Thyroid gland (tissue), 4 donors: ENCODE measurements around the gene RNF125. TPM values are rescaled to one million over a fixed set of nuclear protein-coding genes. Genes with fewer than 3 reads are reported as not detected.

ENCODE experiments used
- DNase-seq, 2 donors: peaks; one replicate each; pipeline ENCODE4 v3.0.0-alpha.2; 2019
- H3K27ac ChIP-seq, 3 donors: fragments of 200-600 bp; sonication (generic); 1 replicate in 2 of 3; 2 replicates in 1 of 3; pipeline ENCODE4 v1.5.1; 2016 to 2019; ENCODE audit warnings: mild to moderate bottlenecking in 1 of 3, moderate library complexity in 1 of 3
- H3K27me3 ChIP-seq: fragments of 200-600 bp; sonication (generic); one replicate; pipeline ENCODE4 v1.5.1; 2019
- H3K36me3 ChIP-seq, 2 donors: fragments of 200-600 bp; sonication (generic); one replicate each; pipeline ENCODE4 v1.5.1; 2016 to 2019
- H3K4me1 ChIP-seq, 2 donors: fragments of 200-600 bp; sonication (generic); one replicate each; pipeline ENCODE4 v1.5.1; 2017 to 2019
- H3K4me3 ChIP-seq, 3 donors: fragments of 200-600 bp; sonication (generic); replicated peaks in 1 of 3; 1 replicate in 2 of 3; 2 replicates in 1 of 3; pipeline ENCODE4 v1.5.1; 2016; ENCODE audit warnings: mild to moderate bottlenecking in 1 of 3
- H3K9me3 ChIP-seq: fragments of 200-600 bp; sonication (generic); one replicate; pipeline ENCODE4 v1.5.1; 2017
- CTCF ChIP-seq, 6 experiments: fragments of 200-600 bp in 3 of 6; fragments of 450-650 bp in 3 of 6; sonication (generic) in 3 of 6; IDR thresholded peaks; one replicate each; pipeline ENCODE4 v1.5.1; 2016 to 2019; ENCODE audit warnings: antibody characterized with exemption in 6 of 6, mild to moderate bottlenecking in 2 of 6, inconsistent platforms in 1 of 6, moderate library complexity in 1 of 6
- POLR2A ChIP-seq, 2 donors: fragments of 450-650 bp; IDR thresholded peaks; one replicate each; pipeline ENCODE4 v1.6.1; 2017; ENCODE audit warnings: antibody characterized with exemption in 2 of 2, mild to moderate bottlenecking in 2 of 2, moderate library complexity in 1 of 2
- WGBS, 2 donors: methylation state at CpG; one replicate each; pipeline ENCODE4 v1.1.5; 2017; 5-methylcytosine and 5-hydroxymethylcytosine counted together
- intact Hi-C: fragments of 100-400 bp; cut with DNase I; formaldehyde crosslinking; loops from one replicate; pipeline ENCODE4 v1.15.1; 2023
- total RNA-seq, 4 donors: library from RNA; depleted of rRNA; stranded (reverse); fragments of >200 nt; gene quantifications; one replicate each; pipeline ENCODE4 v1.2.3, GENCODE V29; 2016

The RNF125 gene
- total RNA-seq, 4 donors from 2014 or later = 1.3 to 6.7 (median 1.9) TPM

- Histone ChIP-seq H3K4me3 (no peak overlapping the region), H3K36me3 (no peaks in the 10 kb centered on the region), H3K27ac (no peak overlapping the region), H3K27me3 (no peaks in the 10 kb centered on the region), H3K4me1 (no peaks in the 10 kb centered on the region), H3K9me3 (no peaks in the 10 kb centered on the region)
- TF ChIP-seq POLR2A (IDR thresholded peaks at IDR 0.05) (no peak), CTCF (IDR thresholded peaks at IDR 0.05) (no peak)
- DNase-seq = no peak
- WGBS, 2 donors = 67 to 73% methylated on average over 3 of the region's 3 CpGs
- intact Hi-C loops = no loop called here
Measured at GRCh38 chr18:32056613-32057358, 38.2 kb downstream of the RNF125 start.

GRCh38 chr18:32057624-32058165, 39.1 kb downstream of the RNF125 start:
- Histone ChIP-seq H3K27me3 (no peaks in the 10 kb centered on the region), H3K9me3 (no peaks in the 10 kb centered on the region), H3K4me3 (no peak overlapping the region), H3K36me3 (no peaks in the 10 kb centered on the region), H3K4me1 (no peaks in the 10 kb centered on the region), H3K27ac (no peak overlapping the region)
- DNase-seq = no peak
- no peak for TF ChIP-seq CTCF (IDR thresholded peaks at IDR 0.05)
- intact Hi-C loops = no loop called here
- 82 to 83% methylated on average over 7 of the region's 7 CpGs for WGBS, 2 donors

DNA sequence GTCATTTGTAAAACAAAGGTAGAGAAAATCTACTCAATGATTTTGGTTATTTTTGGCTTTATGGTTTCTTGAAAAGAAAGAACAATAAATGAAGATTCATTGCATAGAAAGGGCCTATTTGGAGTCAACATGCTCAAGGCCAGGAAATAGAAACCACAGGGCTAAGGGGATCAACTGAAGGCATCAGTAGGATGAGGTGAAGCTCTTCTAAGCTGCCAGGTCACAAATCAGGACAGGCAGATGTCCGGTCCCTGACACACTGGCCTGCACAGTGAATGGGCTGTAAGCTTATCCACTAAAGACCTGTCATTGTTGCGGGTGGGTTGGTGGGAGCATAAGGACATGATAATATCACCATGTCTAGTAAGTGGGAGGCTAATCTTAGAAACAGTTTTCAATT, 41.4 kb downstream of the RNF125 start:
- TF ChIP-seq POLR2A (IDR thresholded peaks at IDR 0.05) = no peak
- Histone ChIP-seq H3K4me3 (no peak overlapping the region), H3K9me3 (no peaks in the 10 kb centered on the region), H3K36me3 (no peaks in the 10 kb centered on the region), H3K27me3 (no peaks in the 10 kb centered on the region), H3K4me1 (no peaks in the 10 kb centered on the region), H3K27ac (no peak overlapping the region)
- intact Hi-C loops = no loop called here
- WGBS, 2 donors = 90 to 96% methylated on average over 2 of the region's 2 CpGs
- no peak for DNase-seq

GRCh38 chr18:32067375-32068167, 48.9 kb downstream of the RNF125 start:
- Histone ChIP-seq H3K27me3 (no peaks in the 10 kb centered on the region), H3K4me3 (no peak overlapping the region), H3K36me3 (no peaks in the 10 kb centered on the region), H3K9me3 (no peaks in the 10 kb centered on the region), H3K27ac (no peak overlapping the region), H3K4me1 (no peaks in the 10 kb centered on the region)
- WGBS, 2 donors = 97 to 98% methylated on average over 3 of the region's 3 CpGs
- no peak for TF ChIP-seq CTCF (IDR thresholded peaks at IDR 0.05)
- DNase-seq = no peak
- intact Hi-C loops = no loop called here

GRCh38 chr18:32072321-32072720, 53.7 kb downstream of the RNF125 start:
- 67 to 77% methylated on average over 4 of the region's 4 CpGs for WGBS, 2 donors
- no peaks in the 10 kb centered on the region for H3K9me3 ChIP-seq
- no peaks in the 10 kb centered on the region for H3K36me3 ChIP-seq
- H3K27me3 ChIP-seq = no peaks in the 10 kb centered on the region
- no peak for DNase-seq
- no peak overlapping the region for H3K4me3 ChIP-seq
- no peaks in the 10 kb centered on the region for H3K4me1 ChIP-seq
- TF ChIP-seq POLR2A (IDR thresholded peaks at IDR 0.05) (no peak), CTCF (IDR thresholded peaks at IDR 0.05) (peak in 1 of 6 experiments; percentile 37)
- intact Hi-C loops = no loop called here
- H3K27ac ChIP-seq = no peak overlapping the region
